ENCODE measurements around the gene HFE.

- TF ChIP-seq POLR2AphosphoS5 (IDR thresholded peaks at IDR 0.05) (no peak), CTCF (IDR thresholded peaks at IDR 0.05) (peak in 1 of 4 experiments; percentile 5), POLR2A (IDR thresholded peaks at IDR 0.05) (no peak)
Measured at GRCh38 chr6:26044140-26045064, 42.8 kb upstream of the HFE start.

All from prostate gland (tissue), 2 donors.